ENCODE data around the gene TRIM75.
"Not testable (repeated sequence)": the region's sequence is repeated elsewhere in the genome, so short reads cannot be mapped to it uniquely, and the experiment has no call there.

The TRIM75 gene

DNA sequence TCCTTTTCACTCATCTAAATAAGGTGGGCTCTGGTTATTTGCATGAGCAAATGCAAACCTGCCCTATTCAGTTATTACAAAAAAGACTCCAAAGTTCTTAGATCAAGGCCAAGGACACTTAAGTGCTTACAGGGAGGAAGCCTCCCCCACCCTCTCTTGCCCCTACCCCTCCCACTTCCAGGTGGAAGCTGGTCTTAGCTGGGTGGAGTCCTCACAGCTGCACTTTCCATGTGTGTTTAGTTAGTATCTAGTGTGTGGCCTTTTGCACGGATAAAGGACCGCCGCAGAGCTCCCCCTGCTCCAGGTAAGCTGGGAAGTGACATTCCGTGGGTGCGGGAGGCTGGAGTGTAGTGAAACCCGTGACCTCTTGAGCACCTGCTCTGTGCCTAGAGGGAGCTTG is at the start of gene TRIM75:
TSS of gene TRIM75 (plus strand) at position 222 of the 400 bp plus-strand sequence. CDS start 5,282 bp downstream, outside the sequence.
- Mint-ChIP-seq H3K9me3 (no peaks in the 10 kb centered on the region), H3K4me3 (no peak within 1 kb of the TSS), H3K27me3 (peaks cover 4% of the 10 kb centered on the region), H3K27ac (no peak within 1 kb of the TSS), H3K36me3 (no peaks in the 10 kb centered on the region), H3K4me1 (no peaks in the 10 kb centered on the region)
- DNase-seq = no peak
- CTCF ChIA-PET = no interaction called here

DNA sequence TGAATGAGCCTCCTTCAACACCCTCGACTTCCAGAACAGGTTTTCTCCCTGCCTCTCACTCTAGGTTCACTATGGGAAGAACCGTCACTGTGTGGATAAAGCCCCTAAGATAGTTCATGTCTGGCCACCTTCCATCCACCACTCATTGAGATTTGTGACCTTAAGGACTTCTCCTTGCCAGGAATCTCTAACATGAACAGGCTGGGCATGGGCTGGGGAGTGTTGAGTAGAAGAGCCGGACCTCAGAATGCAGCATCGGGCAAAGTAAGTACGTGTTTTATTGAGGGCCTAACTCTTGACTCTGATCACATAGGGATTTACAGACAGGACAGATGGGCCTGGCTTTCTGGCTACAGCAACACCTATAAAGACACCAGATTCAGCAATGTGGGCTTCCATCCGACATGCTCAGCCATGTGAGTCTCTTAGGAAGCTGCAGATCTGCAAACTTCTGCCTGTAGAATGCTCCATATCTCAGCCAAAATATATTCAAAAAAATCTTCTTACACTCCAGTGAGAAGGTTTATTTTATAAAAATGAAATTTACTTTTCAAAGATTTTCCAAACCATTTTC is 48.2 kb upstream of the TRIM75 start:
- no peaks in the 10 kb centered on the region for H3K36me3 Mint-ChIP-seq
- no peak overlapping the region for H3K27ac Mint-ChIP-seq
- peaks cover 33% of the 10 kb centered on the region for H3K27me3 Mint-ChIP-seq
- no peaks in the 10 kb centered on the region for H3K9me3 Mint-ChIP-seq
- H3K4me3 Mint-ChIP-seq = no peak overlapping the region
- peaks cover 9% of the 10 kb centered on the region for H3K4me1 Mint-ChIP-seq
- no peak for DNase-seq
- CTCF ChIA-PET = no interaction called here

DNA sequence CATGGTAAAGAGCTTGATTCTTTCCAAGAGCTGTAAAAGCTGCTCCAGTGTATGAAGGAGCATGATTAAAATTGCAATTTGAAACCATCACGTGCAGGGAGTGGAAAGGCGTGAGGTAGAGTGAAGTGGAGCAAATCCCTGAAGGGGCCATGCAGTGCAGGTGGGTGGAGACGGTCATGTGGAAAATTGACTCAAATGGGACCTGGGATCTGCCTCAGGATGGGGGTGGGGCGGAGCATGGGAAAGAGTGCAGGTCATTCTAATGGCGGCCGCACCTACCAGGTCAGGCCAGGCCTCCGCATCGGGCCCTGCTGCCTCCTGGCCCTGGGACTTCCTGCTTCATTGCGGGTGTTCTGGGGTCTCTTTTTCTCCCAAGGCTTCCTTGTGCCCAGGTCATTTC is 47.2 kb upstream of the TRIM75 start:
- Mint-ChIP-seq H3K4me1 (peaks cover 9% of the 10 kb centered on the region), H3K4me3 (no peak overlapping the region), H3K27ac (no peak overlapping the region), H3K36me3 (no peaks in the 10 kb centered on the region), H3K9me3 (no peaks in the 10 kb centered on the region), H3K27me3 (peaks cover 43% of the 10 kb centered on the region)
- DNase-seq = no peak
- CTCF ChIA-PET = no interaction called here

DNA sequence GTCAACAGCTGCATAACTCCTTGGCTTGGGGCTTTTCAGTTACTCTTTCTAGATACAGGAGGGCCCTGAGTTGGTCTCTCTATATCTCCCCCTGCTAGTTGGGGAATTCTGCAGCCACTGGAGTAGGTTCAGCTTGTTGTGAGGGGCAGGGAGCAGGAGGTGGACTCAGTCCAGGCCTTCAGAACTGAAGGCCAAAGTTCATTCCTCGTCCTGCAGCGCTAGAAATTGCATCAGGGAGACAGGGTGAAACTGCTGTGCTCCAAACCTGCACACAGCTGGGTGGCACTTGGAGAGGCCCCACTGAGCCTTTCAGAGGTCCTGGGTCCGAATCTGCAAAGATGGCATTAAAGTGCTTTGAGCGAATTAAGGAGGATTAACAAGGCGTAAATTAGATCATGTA is 46.8 kb upstream of the TRIM75 start:
- peaks cover 9% of the 10 kb centered on the region for H3K4me1 Mint-ChIP-seq
- no peaks in the 10 kb centered on the region for H3K9me3 Mint-ChIP-seq
- CTCF ChIA-PET = no interaction called here
- no peak overlapping the region for H3K4me3 Mint-ChIP-seq
- no peak overlapping the region for H3K27ac Mint-ChIP-seq
- DNase-seq = no peak
- H3K36me3 Mint-ChIP-seq = no peaks in the 10 kb centered on the region
- peaks cover 41% of the 10 kb centered on the region for H3K27me3 Mint-ChIP-seq

DNA sequence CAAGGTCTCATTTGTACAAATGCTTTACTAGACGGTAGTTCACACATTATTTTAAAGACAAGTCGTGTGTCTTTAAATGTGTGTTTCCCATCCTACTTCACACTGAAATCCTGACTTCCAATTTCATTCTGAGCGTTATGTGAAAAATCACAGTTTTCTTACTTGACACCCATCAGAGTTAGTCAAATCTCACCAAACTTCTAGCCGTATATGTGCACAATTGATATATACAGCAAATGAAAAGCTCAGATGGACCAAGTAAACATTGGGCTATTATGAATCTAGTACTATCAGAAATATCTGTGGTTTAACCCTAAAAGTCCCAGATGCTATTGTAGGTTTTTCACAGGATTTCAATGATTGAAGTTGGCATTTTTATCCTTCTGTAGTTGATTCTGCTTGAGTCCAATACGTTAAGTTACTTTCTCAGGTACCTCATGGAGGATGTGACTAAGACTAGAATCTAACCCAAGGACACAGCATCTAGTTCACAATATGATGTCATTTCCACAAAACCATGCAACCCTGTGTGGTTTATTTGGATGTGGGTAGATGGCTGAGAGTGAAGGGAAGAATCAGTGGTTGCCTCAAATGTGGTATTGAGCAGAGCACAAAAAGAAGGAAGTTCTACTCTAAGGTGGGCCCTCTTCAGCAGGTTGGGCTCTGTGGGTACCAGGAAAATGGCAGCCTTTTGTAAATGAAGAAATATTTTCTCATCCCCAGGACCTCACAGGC is 44.0 kb upstream of the TRIM75 start:
- Mint-ChIP-seq H3K9me3 (no peaks in the 10 kb centered on the region), H3K4me1 (peaks cover 9% of the 10 kb centered on the region), H3K27me3 (peaks cover 38% of the 10 kb centered on the region), H3K4me3 (no peak overlapping the region), H3K36me3 (no peaks in the 10 kb centered on the region), H3K27ac (no peak overlapping the region)
- peak; percentile 43 for DNase-seq
- CTCF ChIA-PET = no interaction called here

DNA sequence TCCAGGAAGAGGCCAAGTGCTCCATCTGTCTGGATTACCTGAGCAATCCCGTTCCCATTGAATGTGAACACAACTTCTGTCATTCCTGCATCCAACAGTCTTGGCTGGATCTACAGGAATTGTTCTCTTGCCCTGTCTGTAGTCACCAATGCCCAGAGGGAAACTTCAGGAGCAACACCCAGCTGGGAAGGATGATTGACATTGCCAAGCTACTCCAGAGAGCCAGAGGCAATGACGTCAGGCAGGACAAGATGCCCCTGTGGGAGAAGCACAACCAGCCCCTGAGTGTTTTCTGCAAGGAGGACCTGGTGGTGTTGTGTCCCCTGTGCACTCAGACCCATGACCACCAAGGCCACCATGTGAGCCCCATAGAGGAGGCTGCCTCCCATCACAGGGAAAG is 43.2 kb upstream of the TRIM75 start:
- H3K9me3 Mint-ChIP-seq = no peaks in the 10 kb centered on the region
- H3K4me1 Mint-ChIP-seq = peaks cover 9% of the 10 kb centered on the region
- DNase-seq = no peak
- no peaks in the 10 kb centered on the region for H3K36me3 Mint-ChIP-seq
- H3K4me3 Mint-ChIP-seq = no peak overlapping the region
- peaks cover 38% of the 10 kb centered on the region for H3K27me3 Mint-ChIP-seq
- CTCF ChIA-PET = no interaction called here
- no peak overlapping the region for H3K27ac Mint-ChIP-seq

DNA sequence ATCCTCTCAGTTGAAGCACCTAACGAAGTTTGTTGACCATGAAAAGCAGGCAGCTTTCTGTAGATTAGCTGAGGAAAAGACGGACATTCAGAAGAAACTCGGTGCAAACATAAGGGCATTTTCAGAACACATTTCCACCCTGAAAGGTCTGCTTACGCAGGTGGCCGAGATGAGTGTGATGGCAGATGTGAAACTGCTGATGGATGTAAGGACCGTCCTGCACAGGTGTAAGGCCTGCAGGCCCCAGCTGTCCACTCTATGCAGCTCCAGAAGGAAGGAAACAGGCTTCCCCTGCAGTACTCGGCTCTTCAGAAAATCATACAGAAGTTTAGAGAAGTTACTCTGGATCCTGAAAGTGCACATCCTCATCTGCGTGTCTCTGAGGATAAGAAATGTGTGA is 42.7 kb upstream of the TRIM75 start:
- CTCF ChIA-PET = no interaction called here
- Mint-ChIP-seq H3K9me3 (no peaks in the 10 kb centered on the region), H3K27me3 (peaks cover 38% of the 10 kb centered on the region), H3K36me3 (no peaks in the 10 kb centered on the region), H3K27ac (no peak overlapping the region), H3K4me3 (no peak overlapping the region), H3K4me1 (peaks cover 9% of the 10 kb centered on the region)
- DNase-seq = no peak

DNA sequence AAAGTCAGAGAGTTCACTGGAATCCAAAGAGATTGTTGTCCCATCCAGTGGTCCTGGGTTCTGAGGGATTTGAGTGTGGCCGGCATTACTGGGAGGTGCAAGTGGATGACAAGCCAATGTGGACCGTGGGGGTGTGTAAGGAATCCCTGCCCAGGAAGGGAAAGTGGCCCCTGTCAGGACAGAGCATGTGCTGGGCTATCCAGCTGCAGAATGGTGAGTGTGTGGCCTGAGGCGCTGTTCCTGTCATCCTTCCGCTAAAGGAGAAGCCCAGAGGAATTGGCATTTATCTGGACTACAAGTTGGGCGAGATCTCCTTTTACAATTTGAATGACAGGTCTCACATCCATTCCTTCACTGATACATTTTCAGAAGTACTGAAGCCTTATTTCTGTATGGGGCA is 42.3 kb upstream of the TRIM75 start:
- H3K9me3 Mint-ChIP-seq = no peaks in the 10 kb centered on the region
- CTCF ChIA-PET = no interaction called here
- H3K27ac Mint-ChIP-seq = no peak overlapping the region
- H3K27me3 Mint-ChIP-seq = peaks cover 35% of the 10 kb centered on the region
- H3K4me1 Mint-ChIP-seq = peaks cover 9% of the 10 kb centered on the region
- no peak for DNase-seq
- H3K36me3 Mint-ChIP-seq = no peaks in the 10 kb centered on the region
- H3K4me3 Mint-ChIP-seq = no peak overlapping the region

DNA sequence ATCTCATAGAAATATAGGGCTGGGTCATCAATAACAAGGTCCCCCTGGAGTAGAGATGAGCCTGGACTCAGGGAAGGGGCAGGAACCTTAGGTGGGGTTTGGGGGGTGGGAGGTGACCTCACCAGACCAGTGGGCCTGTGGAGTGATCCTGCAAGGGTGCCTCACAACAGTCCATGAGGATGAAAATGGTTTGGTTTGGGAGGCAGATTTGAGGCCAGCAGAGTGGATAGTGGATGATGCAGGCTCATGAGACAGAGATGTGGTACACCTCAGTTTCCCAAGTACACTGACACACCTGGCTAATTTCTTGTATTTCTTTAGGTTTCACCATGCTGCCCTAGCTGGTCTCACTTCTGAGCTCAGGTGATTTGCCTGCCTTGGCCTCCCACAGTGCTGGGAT is 40.0 kb upstream of the TRIM75 start:
- H3K9me3 Mint-ChIP-seq = no peaks in the 10 kb centered on the region
- H3K4me3 Mint-ChIP-seq = no peak overlapping the region
- peaks cover 25% of the 10 kb centered on the region for H3K27me3 Mint-ChIP-seq
- no peaks in the 10 kb centered on the region for H3K36me3 Mint-ChIP-seq
- peaks cover 9% of the 10 kb centered on the region for H3K4me1 Mint-ChIP-seq
- CTCF ChIA-PET = no interaction called here
- H3K27ac Mint-ChIP-seq = no peak overlapping the region
- DNase-seq = no peak

DNA sequence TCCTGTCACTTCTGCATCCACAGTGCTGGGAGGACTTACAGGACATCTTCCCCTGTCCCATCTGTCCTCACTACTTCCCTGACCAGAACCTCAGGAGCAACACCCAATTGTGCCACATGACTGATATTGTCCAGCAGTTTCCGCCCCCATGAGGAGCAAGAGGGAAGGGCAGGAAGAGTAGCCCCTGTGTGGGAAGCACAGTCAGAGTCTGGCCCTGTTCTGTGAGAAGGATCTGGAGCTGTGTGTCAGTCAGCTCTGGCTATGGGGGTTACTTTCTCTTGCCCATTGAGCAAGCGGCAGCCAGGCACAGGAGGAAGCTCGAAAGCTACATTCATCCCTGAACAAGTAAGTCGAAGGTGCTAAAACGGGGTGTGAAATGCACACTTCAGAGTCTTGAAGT is 36.7 kb upstream of the TRIM75 start:
- H3K27me3 Mint-ChIP-seq = peaks cover 7% of the 10 kb centered on the region
- H3K4me1 Mint-ChIP-seq = no peaks in the 10 kb centered on the region
- no peaks in the 10 kb centered on the region for H3K36me3 Mint-ChIP-seq
- CTCF ChIA-PET = interaction anchor here (1.0 kb wide), 1 partner anchor 178 kb away, joined by 3 read pairs; no protein-coding TSS in a partner anchor
- no peak overlapping the region for H3K4me3 Mint-ChIP-seq
- H3K9me3 Mint-ChIP-seq = no peaks in the 10 kb centered on the region
- no peak for DNase-seq
- H3K27ac Mint-ChIP-seq = no peak overlapping the region

DNA sequence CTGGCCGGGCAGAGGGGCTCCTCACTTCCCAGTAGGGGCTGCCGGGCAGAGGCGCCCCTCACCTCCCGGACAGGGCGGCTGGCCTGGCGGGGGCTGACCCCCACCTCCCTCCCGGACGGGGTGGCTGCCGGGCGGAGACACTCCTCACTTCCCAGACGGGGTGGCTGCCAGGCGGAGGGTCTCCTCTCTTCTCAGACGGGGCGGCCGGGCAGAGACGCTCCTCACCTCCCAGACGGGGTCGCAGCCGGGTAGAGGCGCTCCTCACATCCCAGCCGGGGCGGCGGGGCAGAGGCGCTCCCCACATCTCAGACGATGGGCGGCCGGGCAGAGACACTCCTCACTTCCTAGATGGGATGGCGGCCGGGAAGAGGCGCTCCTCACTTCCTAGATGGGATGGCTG is 33.7 kb upstream of the TRIM75 start:
- H3K4me1 Mint-ChIP-seq, H3K27me3 Mint-ChIP-seq, CTCF ChIA-PET, H3K9me3 Mint-ChIP-seq, H3K36me3 Mint-ChIP-seq, H3K27ac Mint-ChIP-seq, DNase-seq, H3K4me3 Mint-ChIP-seq: not testable (repeated sequence)

DNA sequence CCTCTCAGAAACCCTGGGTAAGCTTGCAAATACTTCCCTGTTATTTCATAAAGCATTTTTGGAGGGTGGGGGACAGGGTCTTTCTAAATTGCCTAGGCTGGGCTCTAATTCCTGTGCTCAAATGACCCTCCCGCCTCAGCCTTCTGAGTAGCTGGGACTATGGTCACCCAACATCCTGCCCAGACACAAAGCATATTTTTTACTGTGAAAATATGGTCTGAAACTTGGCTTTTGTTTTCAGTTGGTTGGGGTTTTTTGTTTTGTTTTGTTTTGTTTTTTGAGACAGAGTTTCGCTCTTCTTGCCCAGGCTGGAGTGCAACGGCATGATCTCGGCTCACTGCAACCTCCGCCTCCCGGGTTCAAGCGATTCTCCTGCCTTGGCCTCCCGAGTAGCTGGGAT is 27.9 kb upstream of the TRIM75 start:
- H3K36me3 Mint-ChIP-seq, H3K4me3 Mint-ChIP-seq, CTCF ChIA-PET, H3K4me1 Mint-ChIP-seq, H3K27me3 Mint-ChIP-seq, DNase-seq, H3K9me3 Mint-ChIP-seq, H3K27ac Mint-ChIP-seq: not testable (repeated sequence)

DNA sequence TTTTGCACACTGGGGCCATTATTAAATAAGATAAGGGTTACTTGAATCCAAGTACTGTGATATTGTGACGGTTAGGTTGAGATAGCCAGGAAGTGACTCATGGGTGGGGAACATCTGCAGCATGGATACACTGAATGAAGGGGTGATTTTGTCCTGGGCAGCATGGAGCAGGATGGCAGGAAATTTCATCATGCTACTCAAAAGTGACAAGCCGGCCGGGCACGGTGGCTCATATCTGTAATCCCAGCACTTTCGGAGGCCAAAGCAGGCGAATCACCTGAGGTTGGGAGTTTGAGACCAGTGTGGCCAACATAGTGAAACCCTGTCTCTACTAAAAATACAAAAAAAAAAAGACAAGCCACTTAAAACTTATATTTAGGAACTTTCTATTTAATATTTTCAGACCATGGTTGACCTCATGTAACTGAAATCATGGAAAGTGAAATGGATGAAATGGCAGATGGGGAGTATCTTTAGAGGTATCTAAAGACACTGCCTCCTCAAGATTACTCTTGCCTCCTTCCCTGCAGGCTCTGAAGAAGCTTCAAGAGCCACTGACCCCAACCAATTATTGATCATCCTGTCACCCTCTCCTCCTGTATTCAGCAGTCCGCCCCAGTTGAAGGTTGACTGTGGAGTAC is 25.8 kb upstream of the TRIM75 start:
- Mint-ChIP-seq H3K36me3 (no peaks in the 10 kb centered on the region), H3K4me1 (no peaks in the 10 kb centered on the region), H3K27me3 (peaks cover 5% of the 10 kb centered on the region), H3K27ac (no peak overlapping the region), H3K9me3 (no peaks in the 10 kb centered on the region), H3K4me3 (no peak overlapping the region)
- CTCF ChIA-PET = no interaction called here
- no peak for DNase-seq

DNA sequence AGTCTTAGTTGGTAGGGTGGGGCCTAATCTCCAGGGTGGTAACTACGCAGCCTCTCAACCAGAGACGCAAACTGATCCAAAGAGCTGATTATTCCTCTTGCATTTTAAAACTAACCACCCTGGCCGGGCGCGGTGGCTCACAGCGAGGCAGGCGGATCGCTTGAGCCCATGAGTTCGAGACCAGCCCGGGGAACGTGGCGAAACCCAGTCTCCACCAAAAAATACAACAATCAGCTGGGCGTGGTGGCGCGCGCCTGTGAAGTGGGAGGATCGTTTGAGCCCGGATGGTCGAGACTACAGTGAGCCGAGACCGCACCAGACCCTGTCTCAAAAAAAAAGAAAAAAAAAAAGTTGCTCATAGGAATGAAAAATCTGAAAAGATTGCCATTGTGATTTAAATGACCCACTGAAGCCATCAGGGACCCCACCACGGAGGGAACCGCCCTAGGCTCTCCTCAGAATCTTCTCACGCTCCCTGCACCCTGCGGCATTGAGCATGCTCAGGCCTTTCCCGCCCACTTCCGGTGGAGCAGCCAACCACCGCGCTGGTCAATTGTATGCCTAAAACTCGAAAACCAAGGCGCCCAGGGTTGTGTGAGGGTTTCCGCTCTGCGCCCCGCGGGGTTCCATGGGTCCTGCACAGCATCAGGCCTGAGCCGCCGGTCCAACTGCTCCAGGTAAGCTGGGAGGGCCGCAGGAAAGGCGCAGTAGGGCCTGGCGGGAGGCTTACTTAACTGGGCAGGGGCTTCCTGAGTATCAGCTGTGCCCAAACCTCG is 22.0 kb upstream of the TRIM75 start, which contains the start of gene TRIM60:
TSS of gene TRIM60 (plus strand) at position 564 of the 776 bp plus-strand sequence. CDS start 8,074 bp downstream, outside the sequence.
- no peaks in the 10 kb centered on the region for H3K36me3 Mint-ChIP-seq
- no peak within 1 kb of the TSS for H3K27ac Mint-ChIP-seq
- no peaks in the 10 kb centered on the region for H3K9me3 Mint-ChIP-seq
- H3K27me3 Mint-ChIP-seq = peaks cover 2% of the 10 kb centered on the region
- H3K4me1 Mint-ChIP-seq = no peaks in the 10 kb centered on the region
- no peak for DNase-seq
- H3K4me3 Mint-ChIP-seq = no peak within 1 kb of the TSS
- CTCF ChIA-PET = no interaction called here

All from activated naive CD4-positive, alpha-beta T cell treated with anti-CD3 and anti-CD28 coated beads, Interleukin-2, amount 10 ng/mL, durations not matched to agents 7 days and 5 days (primary cell).